Stimulated activated naive CD8-positive, alpha-beta T cell treated with anti-CD3 and anti-CD28 coated beads, Interleukin-15, amount 100 ng/mL, for 72 hours (primary cell): Measurements from ENCODE around the gene VEGFA.
"Not testable (repeated sequence)": the region's sequence is repeated elsewhere in the genome, so short reads cannot be mapped to it uniquely, and the experiment has no call there.

ENCODE experiments used
- ATAC-seq: fragments of 150-1000 bp; cut with Tn5 transposase; 2 replicates; pipeline ENCODE4 v1.10.0; 2021; ENCODE audit warnings: mild to moderate bottlenecking, moderate library complexity
- DNase-seq, 2 donors: peaks; one replicate each; pipeline ENCODE4 v3.0.0; 2021 to 2022
- H3K27ac Mint-ChIP-seq, 2 donors: one replicate each; pipeline ENCODE4 v1.8.0; 2022; ENCODE audit warnings: mild to moderate bottlenecking in 2 of 2, mixed read lengths in 2 of 2, moderate library complexity in 2 of 2
- H3K27me3 Mint-ChIP-seq: one replicate; pipeline ENCODE4 v1.8.0; 2022; ENCODE audit warnings: mixed read lengths
- H3K4me1 Mint-ChIP-seq: one replicate; pipeline ENCODE4 v1.8.0; 2022; ENCODE audit warnings: mild to moderate bottlenecking, mixed read lengths
- H3K4me3 Mint-ChIP-seq, 2 donors: one replicate each; pipeline ENCODE4 v1.8.0; 2022; ENCODE audit warnings: mild to moderate bottlenecking in 2 of 2, mixed read lengths in 2 of 2, moderate library complexity in 1 of 2
- H3K9me3 Mint-ChIP-seq, 2 donors: one replicate each; pipeline ENCODE4 v1.8.0; 2022; ENCODE audit warnings: mixed read lengths in 2 of 2

Gene VEGFA

DNA sequence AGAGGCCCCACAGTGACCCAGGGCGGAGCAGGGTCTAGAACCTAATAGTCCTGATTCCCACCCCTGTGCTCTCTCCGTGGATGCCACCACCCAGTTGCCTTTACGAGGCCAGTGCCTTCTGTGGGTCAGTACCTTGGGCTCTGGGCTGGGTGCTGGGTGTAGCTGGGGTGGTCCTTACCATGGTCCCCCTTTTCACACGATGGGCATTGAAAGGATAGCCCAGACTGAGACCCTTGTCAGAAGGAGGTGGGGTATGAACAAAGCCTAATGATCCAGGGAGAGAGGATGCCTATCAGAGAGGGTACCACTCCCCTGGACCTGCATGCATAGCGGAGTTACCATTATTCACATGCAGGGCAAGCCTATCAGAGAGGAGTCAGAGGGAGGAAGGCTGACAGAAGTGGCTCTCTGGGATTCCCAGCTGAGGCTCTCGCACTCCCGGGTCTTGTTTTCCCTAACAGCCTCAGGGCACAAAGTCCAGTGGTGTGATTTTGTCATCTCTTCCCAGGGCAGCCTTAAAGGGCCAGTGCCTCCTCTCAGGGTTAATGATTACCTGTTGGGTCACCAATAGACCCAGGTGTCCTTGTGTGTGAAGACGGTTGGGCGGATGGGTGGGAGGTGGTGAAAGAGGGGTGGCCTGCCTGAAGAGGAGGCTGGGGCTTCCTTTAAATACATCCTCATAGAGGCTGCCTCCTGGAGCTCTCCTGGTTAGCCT is 36.2 kb downstream of the VEGFA start:
- ATAC-seq = no peak
- H3K27me3 Mint-ChIP-seq = no peaks in the 10 kb centered on the region
- no peaks in the 10 kb centered on the region for H3K9me3 Mint-ChIP-seq
- no peak for DNase-seq
- H3K4me3 Mint-ChIP-seq = no peak overlapping the region
- H3K4me1 Mint-ChIP-seq = peaks cover 6% of the 10 kb centered on the region
- no peak overlapping the region for H3K27ac Mint-ChIP-seq

DNA sequence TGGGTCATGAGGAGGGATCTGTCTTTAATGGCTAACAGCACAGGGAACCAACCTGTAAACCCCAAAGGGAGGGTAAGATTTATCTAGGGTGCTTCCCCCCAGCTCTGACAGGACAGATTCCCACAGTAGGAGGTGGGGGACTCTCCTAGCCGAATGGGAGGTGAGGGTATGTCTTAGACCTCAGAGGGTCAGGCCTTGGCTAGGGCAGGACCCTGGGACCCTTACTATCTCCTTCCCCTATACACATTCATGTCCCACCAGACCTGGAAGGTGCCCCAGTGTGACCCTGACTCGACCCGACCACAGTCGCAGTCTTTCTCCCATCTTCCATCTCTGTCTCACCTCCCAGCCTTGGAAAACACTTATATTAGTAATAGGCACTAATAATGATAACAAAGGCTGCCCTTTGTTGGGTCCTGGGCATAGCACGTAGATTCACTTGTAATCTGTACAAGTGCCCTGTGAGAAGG is 36.8 kb downstream of the VEGFA start:
- ATAC-seq (no peak), DNase-seq (no peak)
- Mint-ChIP-seq H3K27ac (no peak overlapping the region), H3K9me3 (no peaks in the 10 kb centered on the region), H3K27me3 (no peaks in the 10 kb centered on the region), H3K4me3 (no peak overlapping the region), H3K4me1 (peaks cover 12% of the 10 kb centered on the region)

DNA sequence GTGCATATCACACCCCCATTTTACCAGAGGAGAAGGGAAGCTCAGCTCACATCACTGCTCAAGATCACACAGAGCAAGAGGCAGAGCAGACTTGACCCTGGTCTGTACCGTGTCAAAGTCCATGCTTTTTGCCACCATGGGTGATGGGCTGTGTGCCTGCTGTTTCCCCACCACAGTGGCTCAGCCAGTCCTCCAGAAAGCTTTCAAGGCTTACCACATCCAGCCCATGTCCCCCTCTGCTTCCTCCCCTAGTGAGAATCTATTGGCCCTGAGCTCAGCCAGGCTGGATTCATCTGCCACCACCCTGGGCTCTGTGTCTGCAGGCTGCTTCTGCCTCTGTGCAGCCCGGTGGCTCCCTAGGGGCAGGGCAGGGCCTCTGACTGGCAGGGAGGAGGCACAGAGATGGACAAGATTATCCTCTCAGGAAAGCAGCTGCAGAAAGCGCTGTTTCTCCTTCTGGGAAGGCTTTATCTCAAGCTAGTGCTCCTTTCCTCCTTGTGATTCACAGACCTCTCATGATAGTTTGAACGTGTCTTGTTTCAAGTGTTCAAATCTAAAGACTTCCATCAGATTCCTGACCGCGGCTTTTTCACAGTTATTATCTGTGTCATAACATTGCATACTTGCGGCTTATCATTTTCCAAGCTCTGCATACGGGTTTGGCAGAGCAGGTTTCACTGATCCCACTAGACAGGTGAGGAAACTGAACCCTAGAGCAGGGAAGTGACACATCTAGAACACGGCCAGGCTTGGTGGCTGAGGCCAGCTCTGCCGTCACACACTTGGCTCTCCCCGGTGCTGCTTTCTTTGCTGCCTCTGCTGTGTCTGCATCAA is 37.4 kb downstream of the VEGFA start:
- ATAC-seq = peak; percentile 49
- Mint-ChIP-seq H3K27ac (no peak overlapping the region), H3K9me3 (no peaks in the 10 kb centered on the region), H3K4me1 (peaks cover 17% of the 10 kb centered on the region), H3K4me3 (no peak overlapping the region), H3K27me3 (no peaks in the 10 kb centered on the region)
- DNase-seq = no peak

GRCh38 chr6:43808412-43808811 is 38.4 kb downstream of the VEGFA start:
- H3K4me1 Mint-ChIP-seq = peaks cover 24% of the 10 kb centered on the region
- no peaks in the 10 kb centered on the region for H3K9me3 Mint-ChIP-seq
- no peak overlapping the region for H3K4me3 Mint-ChIP-seq
- no peak for ATAC-seq
- H3K27ac Mint-ChIP-seq = no peak overlapping the region
- DNase-seq = no peak
- no peaks in the 10 kb centered on the region for H3K27me3 Mint-ChIP-seq

DNA sequence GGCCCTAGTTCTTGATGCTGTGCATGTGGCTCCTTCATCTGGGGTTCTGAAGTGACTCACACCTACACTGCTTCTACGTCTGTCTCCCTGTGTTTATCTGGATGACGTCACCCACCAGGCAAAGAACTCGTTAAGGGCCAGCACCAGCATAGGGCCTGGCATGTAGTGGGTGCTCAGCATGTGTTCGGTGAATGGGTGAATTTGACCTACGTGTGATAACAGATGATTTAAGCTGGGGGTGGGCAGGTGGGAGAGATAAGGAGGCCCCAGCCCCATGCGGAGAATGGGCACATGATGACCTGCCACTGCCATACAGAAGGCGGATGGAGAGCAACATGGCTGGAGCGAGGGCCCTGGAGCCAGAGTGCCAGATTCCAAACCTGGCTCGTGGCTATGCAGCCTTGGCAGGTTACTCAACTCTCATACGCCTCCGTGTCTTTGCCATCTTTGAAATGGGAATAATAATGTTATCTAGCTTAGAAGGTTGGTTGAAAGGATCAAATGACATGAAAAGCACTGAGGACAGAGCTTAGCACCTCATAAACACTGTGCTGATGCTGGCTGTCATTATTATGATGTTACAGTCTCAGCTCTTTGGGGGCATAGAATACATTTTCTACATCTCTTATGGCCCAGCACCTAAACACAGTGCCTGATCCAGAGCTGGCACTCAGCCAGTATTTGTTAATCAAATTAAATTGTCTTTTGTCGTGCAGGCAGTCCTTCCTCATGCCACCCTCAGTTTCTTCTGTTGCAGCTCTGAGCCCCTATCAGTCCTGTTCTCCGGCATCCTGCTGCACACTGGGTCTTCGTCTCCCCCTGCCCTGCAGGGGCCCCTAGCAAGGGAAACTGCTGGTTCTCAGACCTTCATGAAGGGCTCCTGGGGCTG is 39.6 kb downstream of the VEGFA start:
- H3K4me3 Mint-ChIP-seq = no peak overlapping the region
- DNase-seq (no peak), ATAC-seq (no peak)
- H3K9me3 Mint-ChIP-seq = no peaks in the 10 kb centered on the region
- peaks cover 28% of the 10 kb centered on the region for H3K4me1 Mint-ChIP-seq
- H3K27ac Mint-ChIP-seq = no peak overlapping the region
- H3K27me3 Mint-ChIP-seq = no peaks in the 10 kb centered on the region

- no peak overlapping the region for H3K4me3 Mint-ChIP-seq
- ATAC-seq (no peak), DNase-seq (no peak)
- no peaks in the 10 kb centered on the region for H3K9me3 Mint-ChIP-seq
- H3K27me3 Mint-ChIP-seq = no peaks in the 10 kb centered on the region
- H3K4me1 Mint-ChIP-seq = peaks cover 28% of the 10 kb centered on the region
- H3K27ac Mint-ChIP-seq = peak overlapping the region in 1 of 2 donors; percentile 77
Observed at GRCh38 chr6:43810965-43811732, 41.1 kb downstream of the VEGFA start.

DNA sequence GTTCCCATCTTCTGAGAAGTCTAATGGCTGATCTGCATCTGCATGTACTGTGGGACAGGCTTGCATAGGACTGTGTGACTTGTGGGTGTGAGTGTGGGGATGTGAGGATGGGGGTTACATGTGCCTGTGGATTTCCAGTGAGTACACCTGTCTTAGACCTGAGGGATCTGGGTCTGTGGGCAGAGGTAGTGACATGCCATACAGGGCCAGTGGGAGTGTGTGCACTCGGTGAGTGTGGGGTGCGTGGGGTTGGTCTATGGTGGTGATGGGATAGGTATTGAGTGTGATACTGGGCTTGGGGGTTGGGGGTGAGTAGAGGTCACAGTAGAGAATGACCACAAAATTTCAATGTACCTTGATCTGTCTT is 41.7 kb downstream of the VEGFA start:
- Mint-ChIP-seq H3K27ac (no peak overlapping the region), H3K27me3 (no peaks in the 10 kb centered on the region), H3K9me3 (no peaks in the 10 kb centered on the region), H3K4me3 (no peak overlapping the region), H3K4me1 (peaks cover 28% of the 10 kb centered on the region)
- DNase-seq = no peak
- ATAC-seq = no peak

GRCh38 chr6:43812850-43813578 is 43.0 kb downstream of the VEGFA start:
- Mint-ChIP-seq H3K27ac (no peak overlapping the region), H3K27me3 (no peaks in the 10 kb centered on the region), H3K9me3 (no peaks in the 10 kb centered on the region), H3K4me1 (peaks cover 28% of the 10 kb centered on the region), H3K4me3 (peak overlapping the region in 1 of 2 donors; percentile 5)
- ATAC-seq (peak; percentile 80), DNase-seq (peak in 1 of 2 donors; percentile 34)

GRCh38 chr6:43814111-43814510 is 44.1 kb downstream of the VEGFA start:
- peak overlapping the region in 1 of 2 donors; percentile 15 for H3K27ac Mint-ChIP-seq
- H3K27me3 Mint-ChIP-seq = no peaks in the 10 kb centered on the region
- no peak overlapping the region for H3K4me3 Mint-ChIP-seq
- ATAC-seq (no peak), DNase-seq (no peak)
- no peaks in the 10 kb centered on the region for H3K9me3 Mint-ChIP-seq
- H3K4me1 Mint-ChIP-seq = peaks cover 28% of the 10 kb centered on the region

DNA sequence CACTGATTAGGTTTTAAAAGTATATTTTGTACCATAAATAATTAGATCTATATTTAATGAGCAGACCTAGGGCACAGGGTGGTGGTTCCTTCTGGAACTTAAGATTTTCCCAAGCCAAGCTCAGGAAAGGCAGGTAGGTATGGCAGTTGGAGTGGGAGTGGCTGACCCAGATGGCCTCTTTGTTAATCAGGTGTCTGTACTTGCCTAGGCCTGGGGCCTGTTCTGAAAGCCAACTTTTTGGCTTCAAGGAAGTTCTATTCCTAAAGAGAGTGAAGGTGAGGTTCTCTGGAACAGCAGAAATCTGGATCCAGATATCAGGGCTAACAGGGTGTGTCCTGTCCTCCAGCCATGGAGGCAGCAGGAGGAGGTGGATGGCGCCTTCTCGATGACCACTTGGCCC is 44.9 kb downstream of the VEGFA start:
- ATAC-seq = no peak
- Mint-ChIP-seq H3K4me1 (peaks cover 28% of the 10 kb centered on the region), H3K9me3 (no peaks in the 10 kb centered on the region), H3K4me3 (no peak overlapping the region), H3K27ac (no peak overlapping the region), H3K27me3 (no peaks in the 10 kb centered on the region)
- no peak for DNase-seq

- Mint-ChIP-seq H3K4me3 (no peak overlapping the region), H3K4me1 (peaks cover 18% of the 10 kb centered on the region), H3K9me3 (no peaks in the 10 kb centered on the region), H3K27ac (peak overlapping the region in 1 of 2 donors; percentile 1), H3K27me3 (peaks cover 6% of the 10 kb centered on the region)
- peak; percentile 78 for ATAC-seq
- DNase-seq = peak in 1 of 2 donors; percentile 30
Observed at GRCh38 chr6:43817192-43817591, 47.2 kb downstream of the VEGFA start.

DNA sequence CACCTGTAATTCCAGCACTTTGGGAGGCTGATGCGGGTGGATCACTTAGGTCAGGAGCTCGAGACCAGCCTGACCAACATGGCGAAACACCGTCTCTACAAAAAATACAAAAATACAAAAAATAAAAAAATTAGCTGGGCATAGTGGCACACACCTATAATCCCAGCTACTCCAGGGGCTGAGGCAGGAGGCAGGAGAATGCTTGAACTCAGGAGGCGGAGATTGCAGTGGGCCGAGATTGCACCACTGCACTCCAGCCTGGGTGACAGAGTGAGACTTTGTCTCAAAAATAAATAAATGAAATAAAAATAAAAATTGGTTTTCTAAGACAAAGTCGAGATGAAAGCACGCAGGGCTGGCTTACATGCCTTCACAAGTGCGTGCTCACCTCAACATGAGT is 49.0 kb downstream of the VEGFA start:
- not testable (repeated sequence) for H3K4me1 Mint-ChIP-seq, H3K27me3 Mint-ChIP-seq, DNase-seq, H3K27ac Mint-ChIP-seq, H3K9me3 Mint-ChIP-seq, H3K4me3 Mint-ChIP-seq, ATAC-seq

GRCh38 chr6:43819958-43820357 is 49.9 kb downstream of the VEGFA start:
- H3K4me3 Mint-ChIP-seq = no peak overlapping the region
- H3K4me1 Mint-ChIP-seq = peaks cover 4% of the 10 kb centered on the region
- ATAC-seq = no peak
- DNase-seq = no peak
- no peaks in the 10 kb centered on the region for H3K9me3 Mint-ChIP-seq
- no peak overlapping the region for H3K27ac Mint-ChIP-seq
- H3K27me3 Mint-ChIP-seq = peaks cover 6% of the 10 kb centered on the region

DNA sequence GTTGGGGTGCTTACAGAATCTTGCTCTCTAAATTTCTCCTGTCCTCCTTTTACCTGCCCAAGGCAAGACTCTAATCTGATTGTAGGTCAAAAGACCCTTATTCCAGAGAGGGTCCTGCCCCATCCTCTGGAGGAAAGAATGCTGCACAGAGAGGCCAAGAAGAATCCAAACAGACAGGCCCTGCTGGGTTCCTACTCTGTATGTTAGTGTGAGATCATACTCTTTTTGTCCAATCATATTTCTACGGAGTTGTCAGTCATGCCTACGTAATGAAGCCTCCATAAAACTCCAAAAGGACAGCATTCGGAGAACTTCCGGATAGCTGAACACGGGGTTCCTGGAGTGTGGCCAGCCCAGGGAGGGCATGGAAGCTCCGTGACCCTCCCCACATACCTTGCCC is 50.5 kb downstream of the VEGFA start:
- Mint-ChIP-seq H3K27ac (no peak overlapping the region), H3K9me3 (no peaks in the 10 kb centered on the region)
- no peak for ATAC-seq

More for the DNA sequence above, 50.5 kb downstream of the VEGFA start:
- DNase-seq = no peak
- H3K27me3 Mint-ChIP-seq = peaks cover 6% of the 10 kb centered on the region
- H3K4me3 Mint-ChIP-seq = no peak overlapping the region
- peaks cover 4% of the 10 kb centered on the region for H3K4me1 Mint-ChIP-seq
